SHP77 treated with DMSO at 0.1 percent for 48 hours (cell line): ENCODE measurements around the gene VIPR1.

Source experiments
- DNase-seq: peaks from one replicate; lab custom pipeline; 2025; lab: John Stamatoyannopoulos, UW

VIPR1 gene

DNA sequence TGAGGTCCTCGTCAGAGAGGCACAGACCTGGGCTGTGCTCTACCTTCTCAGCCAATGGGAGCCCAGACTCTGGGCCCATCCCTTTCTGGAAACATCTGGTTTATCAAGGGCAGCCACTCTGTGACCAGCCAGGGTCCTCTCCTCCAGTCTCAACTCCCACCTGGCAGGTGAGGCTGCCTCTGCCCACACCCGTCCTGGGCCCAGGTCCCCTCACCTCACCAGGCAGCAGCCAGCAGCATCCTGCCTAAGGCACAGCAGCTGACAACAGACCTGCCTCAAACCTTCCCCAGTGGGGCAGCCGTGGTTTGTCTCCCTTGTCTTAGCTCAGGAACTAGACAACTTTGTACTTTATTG lies 8.7 kb upstream of the VIPR1 start:
- DNase-seq, result no peak

DNA sequence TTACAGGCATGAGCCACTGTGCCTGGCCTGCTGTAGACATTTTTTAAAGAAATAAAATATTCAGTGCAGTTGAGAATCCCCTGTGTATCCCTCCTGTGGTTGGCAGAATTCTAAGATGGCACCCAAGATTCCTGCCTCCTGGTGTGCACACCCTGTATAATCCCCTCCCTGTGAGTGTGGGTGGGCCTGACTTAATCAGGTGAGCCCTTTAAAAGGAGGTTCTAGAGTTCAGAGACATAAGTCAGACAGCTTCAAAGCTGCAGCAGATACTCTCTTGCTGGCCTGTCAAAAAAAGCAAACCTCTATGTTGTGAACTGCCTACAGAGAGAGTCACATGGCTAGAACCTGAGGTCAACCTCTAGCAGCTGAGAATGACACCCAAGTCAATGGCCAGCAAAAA lies 7.0 kb upstream of the VIPR1 start:
- DNase-seq, result no peak

DNA sequence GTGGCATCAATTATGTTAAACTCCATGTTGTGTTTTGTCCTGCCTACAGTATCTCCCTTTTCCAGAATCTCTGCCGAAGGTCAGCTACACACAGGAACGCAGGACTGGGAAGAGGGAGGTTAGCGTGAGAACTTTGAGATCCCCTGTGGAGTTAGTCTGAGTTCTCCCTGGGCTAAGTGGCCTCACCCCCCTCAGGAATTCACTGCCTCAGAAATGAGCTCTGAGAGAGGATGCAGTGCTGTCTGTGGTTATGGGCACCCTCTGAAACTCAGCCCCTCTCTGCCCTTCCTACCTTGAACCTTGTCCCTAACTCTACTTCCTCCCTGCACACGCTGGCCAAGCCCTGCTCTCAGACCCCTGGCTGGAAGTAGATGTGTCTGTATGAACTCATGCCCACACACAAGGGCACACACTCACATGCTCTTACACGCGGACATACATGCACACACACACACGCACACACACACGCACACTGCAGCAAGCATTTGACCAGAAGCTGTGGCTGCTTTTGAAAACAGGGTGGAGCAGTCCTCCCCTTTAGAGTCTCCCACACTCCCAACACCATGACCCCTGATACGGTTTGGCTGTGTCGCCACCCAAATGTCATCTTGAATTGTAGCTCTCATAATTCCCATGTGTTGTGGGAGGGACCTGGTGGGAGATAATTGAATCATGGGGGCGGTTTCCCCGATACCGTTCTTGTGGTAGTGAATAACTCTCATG lies 5.3 kb upstream of the VIPR1 start:
- DNase-seq, result no peak

DNA sequence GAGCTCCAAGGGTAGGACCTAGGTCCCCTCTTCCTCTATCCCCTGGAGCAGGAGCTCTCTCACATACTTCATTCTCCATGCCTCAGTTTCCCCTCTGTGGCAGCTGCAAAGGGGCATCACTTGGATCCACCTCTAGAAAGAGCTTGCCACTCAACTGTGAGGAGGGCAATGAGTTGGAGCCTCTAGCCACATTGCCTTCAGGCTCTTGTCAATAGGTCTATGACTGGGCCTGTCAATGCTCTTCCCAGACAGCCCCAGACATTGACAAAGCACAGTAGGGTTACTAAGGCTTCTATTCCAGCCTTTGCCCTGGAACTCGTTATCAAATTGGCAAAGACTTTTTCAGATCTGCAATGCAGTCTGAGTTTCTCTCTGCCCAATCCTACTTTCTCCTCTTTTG lies 4.4 kb upstream of the VIPR1 start:
- DNase-seq, result no peak

DNA sequence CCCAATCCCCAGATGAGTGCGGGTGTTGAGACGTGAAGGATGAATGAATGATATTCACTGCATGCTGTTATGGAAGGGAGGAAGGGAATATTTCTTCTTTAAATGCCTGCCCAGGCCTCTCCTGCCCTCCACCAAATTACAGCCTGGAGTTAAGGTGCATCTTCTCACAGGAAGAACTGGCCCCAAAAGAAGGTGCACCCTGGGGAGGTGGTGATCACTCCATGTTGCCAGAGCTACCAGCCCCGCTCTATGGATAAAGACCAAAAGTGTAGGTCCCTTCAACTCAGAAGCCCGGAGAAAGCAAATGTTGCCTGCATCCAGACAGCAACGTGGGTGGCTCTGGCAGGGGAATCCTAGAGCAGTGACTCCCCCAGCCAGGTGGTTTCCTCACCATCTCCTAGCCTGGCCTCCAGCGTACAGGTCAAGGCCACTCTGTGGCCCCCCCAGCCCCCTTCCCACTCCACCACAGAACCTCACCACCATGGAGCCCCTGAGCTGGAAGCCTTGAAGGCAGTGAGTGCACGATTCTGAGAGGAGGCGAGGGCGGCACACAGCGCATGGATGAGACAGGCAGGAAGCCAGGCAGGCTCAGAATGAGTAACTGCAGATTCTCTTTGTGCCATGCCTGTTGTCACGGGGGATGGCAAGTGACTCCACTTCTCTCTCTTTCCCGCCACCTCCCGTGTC lies 3.5 kb upstream of the VIPR1 start:
- no peak for DNase-seq

DNA sequence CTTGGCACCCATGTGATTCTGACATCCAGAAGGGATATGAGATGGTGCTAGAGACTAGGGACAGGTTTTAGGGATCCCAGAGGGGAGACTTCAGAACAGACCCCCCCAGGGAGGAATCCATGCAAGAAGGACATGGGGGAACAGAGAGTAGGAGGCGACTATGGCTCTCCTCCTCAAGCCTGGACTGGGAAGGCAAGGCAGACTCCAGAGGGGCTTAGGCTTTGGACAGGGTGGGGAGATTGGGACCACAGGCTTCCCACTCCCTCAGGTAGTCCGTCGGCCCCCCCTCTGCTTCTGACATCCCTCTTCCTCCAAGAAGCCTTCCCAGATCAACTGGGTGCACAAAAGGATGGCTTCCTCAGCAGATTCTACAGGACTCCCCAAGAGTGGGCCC lies 3.0 kb upstream of the VIPR1 start:
- no peak for DNase-seq

DNA sequence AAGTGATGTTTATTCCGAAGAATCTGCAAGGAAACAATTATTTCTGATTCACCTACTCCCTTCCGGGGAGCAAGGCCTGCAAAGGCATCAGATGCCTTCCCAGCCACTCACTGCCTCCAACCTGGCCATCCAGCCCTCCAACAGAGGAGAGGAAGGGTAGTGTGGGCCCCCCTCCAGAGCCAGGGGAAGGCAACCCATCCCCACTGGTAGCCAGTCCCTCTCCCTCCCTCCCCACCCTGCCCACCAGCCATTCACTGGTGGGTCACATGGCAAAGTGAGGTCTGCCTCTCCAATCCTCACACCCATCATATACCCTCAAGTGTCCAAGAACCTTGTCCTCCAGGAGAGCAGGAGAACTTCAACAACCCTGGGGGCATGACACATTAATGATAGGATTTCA lies 2.4 kb upstream of the VIPR1 start:
- DNase-seq, result no peak

DNA sequence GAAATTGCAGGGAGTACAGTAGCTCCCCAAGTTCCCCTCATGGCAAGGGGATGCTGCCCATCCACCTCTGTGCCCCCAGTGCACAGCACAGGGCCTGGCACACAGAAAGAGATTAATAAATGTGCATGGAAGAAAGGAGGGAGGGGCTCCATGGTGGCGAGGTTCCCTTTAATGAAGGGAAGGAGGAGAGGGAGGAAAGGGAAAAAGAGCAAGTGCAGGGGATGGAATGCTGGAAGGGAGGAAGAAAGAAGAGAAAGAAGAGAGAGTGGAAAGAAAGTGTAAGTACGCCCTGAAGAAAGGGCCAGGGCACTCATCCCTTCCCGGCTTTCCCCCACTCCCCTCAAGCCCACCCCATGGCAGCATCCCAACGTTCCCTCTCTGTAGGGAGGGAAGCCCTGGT lies 1.5 kb upstream of the VIPR1 start:
- no peak for DNase-seq

DNA sequence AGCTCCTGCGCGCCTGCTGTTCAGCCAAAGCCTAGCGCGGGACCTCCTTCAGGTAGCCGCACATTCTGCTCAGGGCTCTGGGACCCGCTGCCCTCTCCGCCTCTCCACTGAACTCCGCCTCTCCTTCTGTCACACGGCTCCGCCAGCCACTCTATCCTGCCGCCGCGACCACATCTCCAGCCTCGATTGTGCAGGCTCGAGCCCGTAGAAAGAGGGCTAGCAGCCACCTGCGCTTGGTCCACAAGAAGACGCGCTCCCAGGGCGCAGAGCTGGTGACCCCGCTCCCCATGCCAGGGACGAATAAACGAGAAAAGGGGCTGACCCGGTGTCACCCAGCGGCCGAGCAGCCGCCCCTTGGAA lies 1.1 kb upstream of the VIPR1 start:
- DNase-seq, result no peak

DNA sequence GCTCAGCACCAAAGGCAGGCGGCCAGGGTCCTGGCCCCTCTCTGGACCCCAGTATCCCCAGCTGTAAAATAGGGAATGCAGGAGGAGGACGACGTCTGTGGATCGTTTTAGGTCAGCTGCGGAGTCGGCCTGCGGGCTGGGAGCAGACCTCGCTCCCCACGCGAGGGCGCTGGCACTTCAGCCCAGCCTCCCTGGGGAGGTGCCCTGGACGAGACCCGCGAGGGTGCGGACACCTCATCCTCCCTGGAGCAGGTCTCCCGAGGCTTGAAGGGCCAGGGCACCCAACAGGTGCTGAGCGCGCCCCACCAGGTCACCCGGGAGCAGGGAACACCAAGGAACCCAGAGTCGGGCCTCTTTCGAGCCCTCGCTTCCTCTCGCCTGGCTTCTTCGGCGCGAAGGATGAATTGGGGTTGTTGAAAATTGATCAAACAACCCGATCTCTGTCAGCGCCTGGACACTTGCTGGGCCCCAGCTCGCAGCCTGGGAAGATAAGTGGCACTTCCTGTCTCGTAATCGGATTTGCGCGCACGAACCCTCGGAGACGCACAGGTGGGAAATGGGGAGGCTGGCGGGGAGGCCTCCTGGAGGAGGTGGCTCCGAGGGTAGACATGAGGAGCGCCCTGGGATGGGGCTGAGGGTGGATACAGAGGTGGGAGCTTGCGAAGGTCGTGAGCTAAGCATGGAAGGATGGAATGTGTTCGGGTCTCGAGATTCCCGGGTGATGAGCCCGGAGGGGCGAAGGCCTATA lies 588 bp upstream of the VIPR1 start:
- DNase-seq, result no peak

DNA sequence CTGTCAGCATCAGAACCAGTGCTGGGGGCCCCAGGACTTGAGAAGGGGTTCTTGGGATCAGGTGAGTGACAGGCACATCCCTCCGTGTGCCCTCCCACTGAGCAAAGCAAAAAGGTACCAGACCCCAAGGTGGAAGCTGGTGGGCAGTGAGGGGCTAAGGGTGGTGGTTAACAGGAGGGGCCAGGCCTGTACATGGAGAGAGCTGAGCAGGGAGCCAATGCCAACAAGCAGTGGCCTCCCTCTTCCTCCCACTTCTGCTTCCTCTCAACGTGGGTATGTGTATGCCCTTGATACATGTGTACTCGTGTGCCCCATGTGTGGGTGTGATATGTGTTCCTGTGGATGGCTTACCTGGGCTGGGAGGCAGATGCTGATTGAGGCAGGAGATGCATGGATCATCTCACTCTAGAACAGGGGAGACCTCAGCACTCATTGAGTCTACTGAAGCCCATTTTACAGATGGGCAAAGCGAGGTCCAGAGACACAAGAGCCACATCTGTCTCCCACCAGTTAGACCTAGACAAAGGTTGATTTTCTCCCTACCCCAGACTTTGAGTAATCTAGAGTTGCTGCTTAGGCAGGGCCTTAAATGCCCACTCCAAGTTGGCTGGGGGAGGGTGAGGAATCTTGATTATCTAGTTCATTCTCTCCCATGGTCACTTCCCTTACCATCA lies 945 bp downstream of the VIPR1 start:
- no peak for DNase-seq

DNA sequence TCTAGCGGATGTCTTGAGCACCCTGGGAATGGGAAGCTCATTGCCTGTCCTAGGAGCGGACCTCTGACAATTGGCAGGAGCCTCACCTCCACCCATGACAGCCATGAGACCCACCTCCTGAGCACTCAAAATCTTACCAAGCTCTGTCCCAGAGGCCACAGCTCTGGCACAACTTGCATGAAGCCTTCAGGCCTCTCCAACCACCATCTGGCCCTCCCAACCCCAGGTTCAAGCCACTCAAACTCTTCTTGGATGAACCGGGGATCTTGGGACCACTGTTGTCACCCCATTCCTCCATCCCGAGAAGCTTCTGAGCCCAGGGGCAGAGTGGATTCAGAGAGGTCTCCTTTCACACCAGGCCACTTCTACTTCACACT lies 1.5 kb downstream of the VIPR1 start:
- no peak for DNase-seq

DNA sequence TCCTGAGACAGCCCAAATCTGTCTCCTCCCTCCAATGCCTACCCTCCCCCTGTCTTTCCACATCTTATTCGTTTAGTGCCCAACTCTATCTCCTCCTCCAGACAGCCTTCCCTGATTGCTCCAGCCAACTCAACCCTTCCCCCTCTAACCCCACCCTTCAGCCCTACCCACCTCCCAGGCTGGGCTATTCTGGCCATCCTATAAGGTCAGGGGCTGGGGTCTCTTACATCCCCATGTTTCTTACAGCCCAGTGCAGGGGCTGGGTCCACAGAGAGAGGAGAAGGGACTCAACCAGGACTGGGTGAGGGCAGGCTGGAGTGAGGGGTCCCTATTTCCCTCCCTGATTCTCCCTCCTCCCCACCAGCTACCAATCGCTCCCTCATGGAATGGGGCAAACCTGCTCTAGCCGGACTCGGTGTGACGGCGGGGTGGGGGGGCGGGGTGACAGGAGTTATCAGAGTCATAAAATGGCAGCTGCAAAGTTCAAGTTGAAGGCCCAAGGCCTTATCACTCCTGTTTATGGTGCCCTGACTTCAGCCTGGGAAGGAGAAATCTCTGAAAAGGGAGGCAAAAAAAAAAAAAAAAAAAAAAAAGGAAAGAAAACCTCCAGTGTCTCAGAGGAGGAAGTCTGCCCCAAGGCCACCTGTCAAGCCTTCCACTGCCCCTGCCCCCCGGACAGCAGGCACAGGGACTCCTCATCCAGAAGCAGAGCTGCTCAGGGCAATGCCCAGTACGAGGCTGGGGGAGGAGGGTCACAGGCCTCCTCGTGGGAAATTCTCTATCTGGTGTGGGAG lies 2.1 kb downstream of the VIPR1 start:
- no peak for DNase-seq

DNA sequence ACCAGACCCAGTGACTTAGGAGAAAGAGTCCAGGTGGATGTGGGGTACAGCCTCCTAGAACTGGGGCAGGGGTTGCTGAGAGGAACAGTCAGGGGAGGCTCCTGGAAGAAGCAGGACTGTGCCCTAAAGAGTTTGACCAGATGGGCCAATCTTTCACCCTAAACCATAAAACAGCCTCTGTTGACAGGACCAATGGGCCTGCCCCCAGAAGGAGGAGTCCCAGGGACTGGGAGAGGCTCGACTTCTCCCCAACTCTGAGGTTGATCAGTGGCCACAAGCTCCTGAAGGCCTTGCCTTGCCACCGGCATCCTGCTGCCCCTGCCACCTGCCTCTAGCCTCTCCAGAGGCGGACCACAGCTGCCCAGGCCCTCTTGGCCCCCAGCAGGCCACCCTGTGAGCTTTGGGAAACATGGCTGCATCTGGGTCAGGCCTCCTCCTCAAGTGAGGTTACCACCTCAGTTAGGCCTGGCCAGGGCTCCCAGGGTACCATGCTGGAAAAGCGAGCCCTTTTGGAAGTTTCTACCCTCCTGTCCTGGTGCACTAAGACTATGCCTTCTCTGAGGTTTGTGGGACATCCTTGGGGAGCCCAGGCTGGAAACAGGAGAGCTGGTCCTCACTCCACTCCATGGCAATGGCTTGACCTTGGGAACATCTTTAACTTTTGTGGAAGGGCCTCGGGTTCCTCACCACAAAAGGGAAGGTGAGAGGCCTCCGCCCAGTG lies 2.8 kb downstream of the VIPR1 start:
- no peak for DNase-seq

DNA sequence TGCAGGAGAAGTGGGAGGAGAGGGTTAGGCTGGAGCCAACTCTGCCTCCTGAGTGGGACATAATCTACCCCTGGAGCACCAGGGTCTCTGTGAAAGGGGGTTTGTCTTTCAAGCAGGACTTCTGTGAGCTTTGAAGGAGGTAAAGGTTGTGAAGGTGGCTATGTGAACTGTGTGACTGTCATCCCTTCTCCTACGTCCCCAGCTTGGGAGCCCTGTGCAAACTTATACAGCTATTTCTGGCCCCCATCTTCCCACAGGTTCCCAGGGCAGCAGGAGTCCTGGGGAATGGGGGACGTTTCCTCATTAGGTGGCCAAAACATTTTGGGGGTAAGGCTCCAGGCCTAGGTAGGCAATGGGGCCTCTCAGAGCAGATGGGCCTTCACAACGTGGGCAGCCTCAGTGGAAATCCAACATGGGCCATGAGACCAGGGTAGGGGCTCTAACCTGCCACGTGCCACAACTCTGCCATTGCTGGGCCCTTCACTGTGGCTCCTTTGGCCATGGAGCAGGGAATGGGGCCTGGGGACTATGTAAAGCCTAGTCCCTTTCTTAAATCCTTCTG lies 3.5 kb downstream of the VIPR1 start:
- DNase-seq, result no peak

DNA sequence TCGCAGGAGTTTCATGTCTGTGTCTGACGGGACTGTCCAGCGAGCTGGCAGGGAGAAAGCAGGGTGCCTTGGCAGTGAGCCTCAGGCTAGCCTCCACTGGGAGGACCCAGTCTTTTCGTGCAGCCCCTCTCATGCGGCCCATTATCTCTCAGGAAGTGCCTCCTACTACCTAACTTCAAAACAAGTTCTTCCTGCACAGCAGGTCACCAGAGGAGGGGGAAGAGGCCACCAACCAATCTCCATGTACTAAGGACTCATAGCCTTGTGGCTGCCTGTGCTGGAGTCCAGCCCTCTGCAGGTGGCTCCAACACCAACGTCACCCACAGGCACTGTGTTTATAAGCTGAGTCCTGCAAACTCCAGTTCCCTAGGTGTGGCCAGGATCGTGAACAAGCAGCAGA lies 4.8 kb downstream of the VIPR1 start:
- DNase-seq, result no peak

DNA sequence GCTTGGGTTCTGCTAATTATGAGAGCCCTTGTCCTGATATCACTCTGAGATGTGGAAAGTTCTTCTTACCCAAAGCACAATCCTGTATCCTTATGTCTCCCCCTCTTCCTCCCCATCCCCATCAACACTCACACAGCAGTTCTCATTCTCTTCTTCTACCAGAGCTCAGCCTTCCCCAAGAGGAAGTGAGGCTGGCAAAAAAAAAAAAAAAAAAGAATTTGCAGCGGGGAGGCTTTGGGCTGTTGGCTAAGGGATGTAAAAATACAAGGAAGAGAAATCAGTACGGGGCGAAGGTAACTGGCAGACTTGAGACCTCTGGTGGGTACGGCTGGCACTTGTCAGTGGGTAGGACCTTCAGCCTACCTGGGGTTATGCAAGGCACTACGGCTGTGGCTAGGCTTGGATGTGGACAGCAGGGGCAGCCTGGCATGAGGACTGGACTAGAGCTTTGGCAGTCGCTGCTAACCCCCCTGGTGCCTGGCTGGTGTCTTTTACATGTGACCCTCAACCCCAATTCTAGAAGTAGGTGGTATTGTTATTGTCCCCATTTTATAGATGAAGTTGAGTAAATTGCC lies 5.4 kb downstream of the VIPR1 start:
- no peak for DNase-seq

DNA sequence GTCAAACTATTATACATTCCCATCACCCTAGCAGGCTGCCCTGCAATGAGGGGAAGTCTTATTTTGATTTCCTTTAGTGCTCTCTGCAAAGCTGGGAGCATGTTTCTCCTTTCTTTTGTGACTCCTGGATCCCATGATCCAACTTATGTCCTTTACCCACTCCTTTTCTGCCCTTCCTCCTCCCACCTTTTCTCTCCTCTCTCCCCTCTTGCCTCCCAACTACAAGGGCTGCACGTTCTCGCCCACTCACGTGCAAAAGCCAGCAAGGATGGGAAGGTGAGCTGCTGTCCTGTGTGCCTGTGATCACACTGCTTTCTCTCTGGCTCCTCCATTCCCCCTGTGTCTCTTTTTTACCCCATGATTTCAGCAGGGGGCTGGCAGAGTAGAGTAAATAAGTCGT lies 6.1 kb downstream of the VIPR1 start:
- DNase-seq, result no peak

DNA sequence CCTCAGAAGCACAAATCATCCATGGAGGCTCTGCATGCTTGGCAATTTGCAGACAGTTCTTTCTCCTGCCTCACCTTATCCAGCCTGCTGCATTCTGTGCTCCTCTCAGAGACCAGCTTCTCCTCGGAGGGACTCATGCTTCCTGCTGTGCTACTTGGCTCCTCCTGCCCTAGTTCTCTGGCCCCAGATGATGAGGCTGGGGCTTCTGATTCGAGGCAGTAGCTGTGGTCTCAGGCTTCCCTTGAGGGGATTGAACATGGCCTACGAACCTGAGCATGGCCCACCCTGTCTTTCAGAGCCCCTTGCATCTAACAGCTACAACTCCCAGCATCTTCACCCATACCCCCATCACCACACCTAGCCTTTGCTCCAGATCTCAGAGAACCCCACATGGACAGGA lies 6.7 kb downstream of the VIPR1 start:
- DNase-seq, result no peak

DNA sequence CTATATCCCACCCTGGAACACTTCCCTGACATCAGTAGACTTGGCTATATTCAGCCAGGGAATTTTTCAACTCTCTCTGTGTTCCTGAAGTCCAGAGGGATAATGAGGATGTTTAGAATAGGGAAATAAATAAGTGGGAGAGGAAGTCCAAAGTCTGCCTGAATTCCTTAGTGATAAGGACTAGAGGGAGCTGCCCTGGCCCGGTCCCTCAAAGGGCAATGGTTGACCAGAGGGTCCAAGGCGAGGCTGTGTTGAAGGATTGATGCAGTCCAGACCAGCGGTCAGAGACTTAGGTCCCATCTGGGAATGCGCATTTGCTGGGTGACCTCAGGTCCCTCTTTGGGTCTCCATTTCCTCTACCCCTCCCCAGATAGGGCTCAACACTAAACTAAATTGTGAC lies 7.9 kb downstream of the VIPR1 start:
- no peak for DNase-seq

DNA sequence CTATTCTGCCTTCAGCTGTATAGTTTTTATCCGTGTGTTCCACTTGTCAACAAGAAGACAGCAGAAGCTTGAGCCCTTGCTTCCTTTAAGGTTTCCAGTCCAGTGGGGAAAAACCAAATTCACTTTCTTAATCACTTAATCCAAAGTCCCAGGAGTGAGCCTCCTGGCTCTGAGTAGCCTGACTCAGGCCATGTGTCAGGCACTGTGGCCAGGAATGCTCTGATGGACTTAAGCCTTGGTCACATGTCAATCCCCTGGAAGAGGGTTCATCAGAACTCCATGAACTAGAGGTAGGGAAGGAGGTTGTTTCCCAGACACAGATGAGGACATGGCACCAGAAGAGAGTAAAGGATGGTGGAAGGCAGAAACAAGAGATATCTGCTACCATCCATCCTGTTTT lies 8.8 kb downstream of the VIPR1 start:
- no peak for DNase-seq
